ENCODE measurements around the gene VWF.
"Not testable (repeated sequence)": the region's sequence is repeated elsewhere in the genome, so short reads cannot be mapped to it uniquely, and the experiment has no call there.

The VWF gene

DNA sequence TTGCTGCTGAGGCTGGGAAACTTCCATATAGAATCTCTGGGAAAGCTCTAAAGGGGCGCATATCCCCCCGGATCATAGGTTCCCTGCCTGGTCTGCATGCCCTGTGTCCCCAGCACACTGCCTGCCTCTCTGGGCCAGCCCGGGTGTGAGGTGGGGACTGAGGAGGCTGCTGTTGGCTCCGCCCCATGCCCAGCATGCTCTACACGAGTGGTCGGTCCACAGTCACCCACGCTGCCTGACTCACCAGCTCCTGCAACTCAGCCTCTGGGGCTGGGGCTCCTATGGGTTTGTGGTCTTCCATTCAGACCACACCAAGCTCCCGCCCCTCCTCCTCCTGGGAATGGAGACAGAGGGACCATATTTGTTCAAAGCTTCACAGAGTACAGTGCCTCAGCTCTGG lies 90.9 kb downstream of the VWF start:
- Histone ChIP-seq H2AFZ (ENCODE audit: low read length, unreplicated experiment) (no peak overlapping the region), H3K27me3 (ENCODE audit: insufficient read depth, low read length) (peaks cover 2% of the 10 kb centered on the region; the same call in 1 of the 2 replicates), H3K79me2 (ENCODE audit: control insufficient read depth, insufficient read depth, low read length, unreplicated experiment) (no peaks in the 10 kb centered on the region), H3K36me3 (ENCODE audit: insufficient read depth, low read length) (no peaks in the 10 kb centered on the region), H3K4me3 (ENCODE audit: low read depth, low read length) (no peak overlapping the region), H3K27ac (ENCODE audit: low read depth, low read length) (no peak overlapping the region), H3K4me1 (ENCODE audit: control insufficient read depth, insufficient read depth, low read length, unreplicated experiment) (no peaks in the 10 kb centered on the region)

DNA sequence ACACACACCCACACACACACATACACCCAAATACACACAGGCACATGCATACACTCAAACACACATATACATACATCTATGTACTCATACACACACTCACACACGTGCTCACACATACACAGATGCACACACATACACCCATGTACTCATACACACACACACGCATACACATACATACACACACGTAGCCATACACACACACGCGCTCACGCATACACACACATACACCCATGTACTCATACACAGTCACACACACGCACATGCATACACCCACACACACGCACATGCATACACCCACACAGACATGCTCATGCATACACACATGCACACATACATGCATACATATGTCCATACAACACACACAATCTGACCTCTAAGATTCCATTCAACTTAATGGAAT lies 91.7 kb downstream of the VWF start:
- H3K79me2 ChIP-seq (ENCODE audit: control insufficient read depth, insufficient read depth, low read length, unreplicated experiment): no peaks in the 10 kb centered on the region
- no peak overlapping the region for H3K27ac ChIP-seq (ENCODE audit: low read depth, low read length)
- H3K36me3 ChIP-seq (ENCODE audit: insufficient read depth, low read length): no peaks in the 10 kb centered on the region
- no peaks in the 10 kb centered on the region for H3K4me1 ChIP-seq (ENCODE audit: control insufficient read depth, insufficient read depth, low read length, unreplicated experiment)
- H3K4me3 ChIP-seq (ENCODE audit: low read depth, low read length): no peak overlapping the region
- H3K27me3 ChIP-seq (ENCODE audit: insufficient read depth, low read length): peaks cover 6% of the 10 kb centered on the region; the same call in 1 of the 2 replicates
- no peak overlapping the region for H2AFZ ChIP-seq (ENCODE audit: low read length, unreplicated experiment)

- H3K36me3 ChIP-seq (ENCODE audit: insufficient read depth, low read length): no peaks in the 10 kb centered on the region
- no peak overlapping the region for H2AFZ ChIP-seq (ENCODE audit: low read length, unreplicated experiment)
- H3K27ac ChIP-seq (ENCODE audit: low read depth, low read length): no peak overlapping the region
- no peaks in the 10 kb centered on the region for H3K79me2 ChIP-seq (ENCODE audit: control insufficient read depth, insufficient read depth, low read length, unreplicated experiment)
- no peak overlapping the region for H3K4me3 ChIP-seq (ENCODE audit: low read depth, low read length)
- no peaks in the 10 kb centered on the region for H3K4me1 ChIP-seq (ENCODE audit: control insufficient read depth, insufficient read depth, low read length, unreplicated experiment)
- H3K27me3 ChIP-seq (ENCODE audit: insufficient read depth, low read length): peaks cover 12% of the 10 kb centered on the region; the same call in 1 of the 2 replicates
Measured at GRCh38 chr12:6031001-6031400, 93.5 kb downstream of the VWF start.

GRCh38 chr12:6030081-6030480 lies 94.4 kb downstream of the VWF start:
- Histone ChIP-seq H3K79me2 (ENCODE audit: control insufficient read depth, insufficient read depth, low read length, unreplicated experiment) (no peaks in the 10 kb centered on the region), H3K36me3 (ENCODE audit: insufficient read depth, low read length) (no peaks in the 10 kb centered on the region), H3K4me3 (ENCODE audit: low read depth, low read length) (no peak overlapping the region), H3K27ac (ENCODE audit: low read depth, low read length) (no peak overlapping the region), H3K27me3 (ENCODE audit: insufficient read depth, low read length) (peaks cover 12% of the 10 kb centered on the region; the same call in 1 of the 2 replicates), H3K4me1 (ENCODE audit: control insufficient read depth, insufficient read depth, low read length, unreplicated experiment) (no peaks in the 10 kb centered on the region), H2AFZ (ENCODE audit: low read length, unreplicated experiment) (no peak overlapping the region)

DNA sequence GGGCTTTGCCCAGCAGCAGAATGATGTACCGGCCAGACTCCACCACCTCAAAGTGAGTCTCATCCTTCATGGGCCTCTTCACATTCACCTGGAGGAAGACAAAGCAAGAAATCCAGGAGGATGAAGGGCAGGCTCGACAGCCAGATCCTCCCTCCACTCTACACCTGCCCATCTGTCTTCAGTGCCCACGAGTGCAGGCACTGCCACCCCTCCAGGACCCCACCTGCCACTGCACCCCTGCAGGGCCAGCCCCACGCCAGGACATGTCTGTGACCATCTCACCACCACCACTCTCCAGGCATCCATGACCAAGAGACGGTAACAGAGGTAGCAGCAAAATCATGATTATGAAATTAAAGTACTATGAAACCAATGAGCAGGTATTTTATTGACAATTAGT lies 95.1 kb downstream of the VWF start:
- Histone ChIP-seq H3K79me2 (ENCODE audit: control insufficient read depth, insufficient read depth, low read length, unreplicated experiment) (no peaks in the 10 kb centered on the region), H3K36me3 (ENCODE audit: insufficient read depth, low read length) (no peaks in the 10 kb centered on the region), H2AFZ (ENCODE audit: low read length, unreplicated experiment) (no peak overlapping the region), H3K4me3 (ENCODE audit: low read depth, low read length) (no peak overlapping the region), H3K4me1 (ENCODE audit: control insufficient read depth, insufficient read depth, low read length, unreplicated experiment) (no peaks in the 10 kb centered on the region), H3K27me3 (ENCODE audit: insufficient read depth, low read length) (peaks cover 12% of the 10 kb centered on the region; the same call in 1 of the 2 replicates), H3K27ac (ENCODE audit: low read depth, low read length) (no peak overlapping the region)

DNA sequence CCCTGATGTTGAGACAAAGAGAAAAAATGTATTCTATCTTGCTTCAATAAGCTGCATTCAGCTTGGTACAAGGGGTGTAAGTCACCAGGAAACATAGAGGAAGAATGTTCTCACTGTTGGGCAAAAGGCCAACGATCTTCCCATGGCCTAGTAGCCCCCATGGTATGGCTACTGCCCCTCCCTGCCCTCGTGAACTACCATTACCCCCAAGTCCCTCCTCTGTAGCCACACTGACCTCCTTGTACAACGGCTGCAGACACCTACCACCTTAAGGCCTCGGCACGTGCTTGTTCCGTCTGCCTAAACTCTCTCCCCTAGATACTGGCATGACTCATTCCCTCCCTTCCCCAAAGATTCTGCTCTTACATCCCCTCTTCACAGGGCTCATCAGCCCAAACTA lies 97.5 kb downstream of the VWF start:
- H3K27ac ChIP-seq (ENCODE audit: low read depth, low read length): no peak overlapping the region
- H3K36me3 ChIP-seq (ENCODE audit: insufficient read depth, low read length): no peaks in the 10 kb centered on the region
- no peaks in the 10 kb centered on the region for H3K79me2 ChIP-seq (ENCODE audit: control insufficient read depth, insufficient read depth, low read length, unreplicated experiment)
- no peak overlapping the region for H3K4me3 ChIP-seq (ENCODE audit: low read depth, low read length)
- no peak overlapping the region for H2AFZ ChIP-seq (ENCODE audit: low read length, unreplicated experiment)
- H3K27me3 ChIP-seq (ENCODE audit: insufficient read depth, low read length): peaks cover 12% of the 10 kb centered on the region; the same call in 1 of the 2 replicates
- H3K4me1 ChIP-seq (ENCODE audit: control insufficient read depth, insufficient read depth, low read length, unreplicated experiment): no peaks in the 10 kb centered on the region

DNA sequence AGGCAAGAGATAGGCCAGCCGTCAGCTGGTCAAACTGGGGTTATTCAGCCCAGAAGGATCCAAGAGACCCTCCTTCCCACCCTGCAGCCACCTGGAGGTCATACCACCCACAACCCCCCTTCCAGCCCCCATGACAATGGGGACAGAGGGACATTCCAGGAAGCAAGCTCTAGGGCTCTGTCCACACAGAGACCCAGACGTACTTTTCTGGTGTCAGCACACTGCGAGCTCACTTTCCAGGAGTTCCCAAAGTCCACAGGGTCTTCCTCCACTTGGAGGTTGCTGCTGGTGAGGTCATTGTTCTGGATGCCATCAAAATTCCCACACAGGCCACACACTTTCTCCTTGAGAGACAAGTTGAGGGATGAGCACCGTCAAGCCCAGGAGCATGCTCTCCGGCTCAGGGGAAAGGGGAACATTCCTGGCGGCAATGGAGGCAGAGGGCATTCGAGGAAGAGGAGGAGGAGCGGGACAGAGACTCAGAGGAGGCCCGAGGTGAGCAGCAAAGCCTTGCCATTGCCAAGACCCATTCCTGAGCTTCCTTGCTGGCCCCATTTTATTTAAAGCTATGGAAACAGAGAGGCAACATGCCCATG lies 98.7 kb downstream of the VWF start:
- H2AFZ ChIP-seq (ENCODE audit: low read length, unreplicated experiment); H3K79me2 ChIP-seq (ENCODE audit: control insufficient read depth, insufficient read depth, low read length, unreplicated experiment); H3K4me3 ChIP-seq (ENCODE audit: low read depth, low read length); H3K27ac ChIP-seq (ENCODE audit: low read depth, low read length); H3K36me3 ChIP-seq (ENCODE audit: insufficient read depth, low read length); H3K4me1 ChIP-seq (ENCODE audit: control insufficient read depth, insufficient read depth, low read length, unreplicated experiment): not testable (repeated sequence)
- H3K27me3 ChIP-seq (ENCODE audit: insufficient read depth, low read length): peaks cover 12% of the 10 kb centered on the region; the same call in 1 of the 2 replicates

DNA sequence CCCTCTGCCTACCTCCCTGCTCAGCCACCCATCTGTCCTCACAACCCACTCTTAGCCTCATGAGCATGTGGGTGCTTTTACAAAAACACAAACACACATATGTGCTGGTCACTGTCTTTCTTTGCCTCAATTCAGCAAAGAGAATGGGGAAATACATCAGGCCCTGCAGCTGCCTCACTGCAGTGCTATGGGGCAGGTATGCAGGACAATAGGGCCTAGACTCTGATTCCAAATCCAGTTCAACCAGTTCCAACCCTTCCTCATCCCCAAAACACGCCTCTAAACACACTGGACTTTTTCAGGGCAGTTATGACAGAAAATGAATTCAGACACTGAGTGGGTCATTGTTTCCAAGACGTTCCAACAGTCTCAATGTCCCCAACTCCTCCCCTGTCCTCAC lies 100.4 kb downstream of the VWF start:
- not testable (repeated sequence) for H3K27ac ChIP-seq (ENCODE audit: low read depth, low read length); H2AFZ ChIP-seq (ENCODE audit: low read length, unreplicated experiment); H3K4me1 ChIP-seq (ENCODE audit: control insufficient read depth, insufficient read depth, low read length, unreplicated experiment); H3K27me3 ChIP-seq (ENCODE audit: insufficient read depth, low read length); H3K79me2 ChIP-seq (ENCODE audit: control insufficient read depth, insufficient read depth, low read length, unreplicated experiment); H3K4me3 ChIP-seq (ENCODE audit: low read depth, low read length); H3K36me3 ChIP-seq (ENCODE audit: insufficient read depth, low read length)

DNA sequence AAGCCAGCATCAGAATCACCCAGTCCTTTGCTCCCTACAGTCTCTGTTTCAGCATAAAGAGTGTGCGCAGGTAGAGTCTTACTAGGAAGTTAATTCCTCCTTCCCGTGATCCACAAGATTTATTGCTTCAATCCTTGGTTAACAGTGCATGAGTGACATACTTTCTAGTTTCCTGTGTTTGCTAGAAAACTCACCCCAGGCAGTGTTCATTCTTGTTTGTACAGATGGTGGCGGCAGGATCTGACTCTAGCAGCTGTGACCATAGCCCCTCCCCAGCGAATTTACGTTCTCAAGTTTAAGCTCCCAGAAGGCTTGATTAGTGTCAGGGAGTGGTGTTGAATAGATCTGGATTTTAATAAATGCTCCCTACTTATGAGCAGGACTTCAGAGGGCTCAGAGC lies 103.5 kb downstream of the VWF start:
- Histone ChIP-seq H3K4me1 (ENCODE audit: control insufficient read depth, insufficient read depth, low read length, unreplicated experiment) (no peaks in the 10 kb centered on the region), H2AFZ (ENCODE audit: low read length, unreplicated experiment) (no peak overlapping the region), H3K27ac (ENCODE audit: low read depth, low read length) (no peak overlapping the region), H3K27me3 (ENCODE audit: insufficient read depth, low read length) (no peaks in the 10 kb centered on the region), H3K4me3 (ENCODE audit: low read depth, low read length) (no peak overlapping the region), H3K79me2 (ENCODE audit: control insufficient read depth, insufficient read depth, low read length, unreplicated experiment) (no peaks in the 10 kb centered on the region), H3K36me3 (ENCODE audit: insufficient read depth, low read length) (no peaks in the 10 kb centered on the region)

DNA sequence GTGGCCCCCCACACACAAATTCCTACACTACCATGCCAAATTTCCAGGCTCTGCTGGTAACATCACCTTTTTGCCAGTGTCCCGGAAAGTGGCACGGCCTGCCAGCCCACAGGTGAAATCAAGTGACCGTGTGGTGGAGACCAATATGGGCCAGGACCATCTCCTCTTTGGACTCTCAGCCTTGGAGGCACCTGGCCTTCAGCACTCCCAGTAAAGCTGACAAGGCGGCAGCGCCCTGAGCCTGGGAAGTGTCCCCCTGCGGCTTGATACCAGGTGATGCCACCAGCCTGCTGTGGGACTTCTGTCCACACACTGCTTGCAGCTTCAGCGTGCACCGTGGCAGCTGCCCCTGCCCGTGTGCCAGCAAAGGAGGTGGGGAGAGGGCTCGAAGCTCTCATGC lies 104.0 kb downstream of the VWF start:
- not testable (repeated sequence) for H3K27ac ChIP-seq (ENCODE audit: low read depth, low read length); H3K4me3 ChIP-seq (ENCODE audit: low read depth, low read length)

GRCh38 chr12:6019256-6019655 lies 105.2 kb downstream of the VWF start:
- not testable (repeated sequence) for H3K36me3 ChIP-seq (ENCODE audit: insufficient read depth, low read length); H3K4me1 ChIP-seq (ENCODE audit: control insufficient read depth, insufficient read depth, low read length, unreplicated experiment); H2AFZ ChIP-seq (ENCODE audit: low read length, unreplicated experiment); H3K4me3 ChIP-seq (ENCODE audit: low read depth, low read length); H3K27me3 ChIP-seq (ENCODE audit: insufficient read depth, low read length); H3K27ac ChIP-seq (ENCODE audit: low read depth, low read length); H3K79me2 ChIP-seq (ENCODE audit: control insufficient read depth, insufficient read depth, low read length, unreplicated experiment)

More for the DNA sequence above, 104.0 kb downstream of the VWF start:
- H3K36me3 ChIP-seq (ENCODE audit: insufficient read depth, low read length); H3K79me2 ChIP-seq (ENCODE audit: control insufficient read depth, insufficient read depth, low read length, unreplicated experiment); H2AFZ ChIP-seq (ENCODE audit: low read length, unreplicated experiment); H3K27me3 ChIP-seq (ENCODE audit: insufficient read depth, low read length); H3K4me1 ChIP-seq (ENCODE audit: control insufficient read depth, insufficient read depth, low read length, unreplicated experiment): not testable (repeated sequence)

Measured in ACC112 (cell line).